Small intestine (tissue), 7 donors: ENCODE measurements around the gene NEIL1. TPM values are rescaled to one million over a fixed set of nuclear protein-coding genes. Genes with fewer than 3 reads are reported as not detected.
"Not testable (repeated sequence)": the region's sequence is repeated elsewhere in the genome, so short reads cannot be mapped to it uniquely, and the experiment has no call there.

Experiments
- DNase-seq, 2 donors: peaks; one replicate each; pipeline versions ENCODE4 v3.0.0 to v3.0.0-alpha.2; 2013
- FAIRE-seq: peaks from 2 replicates; lab custom pipeline; 2012; peaks lifted over from hg19 to GRCh38; lab: Jason Lieb, UNC
- H3K27ac ChIP-seq, 3 donors: one replicate each; pipeline ENCODE4 v1.5.1; 2013; ENCODE audit warnings: low read length in 2 of 3, mild to moderate bottlenecking in 2 of 3, control low read depth in 1 of 3, inconsistent platforms in 1 of 3, low read depth in 1 of 3, moderate library complexity in 1 of 3
- H3K27me3 ChIP-seq, 3 donors: one replicate each; pipeline ENCODE4 v1.6.1; 2013; ENCODE audit warnings: low read length in 3 of 3, inconsistent platforms in 1 of 3; ENCODE audit not compliant: control insufficient read depth in 3 of 3, insufficient read depth in 3 of 3
- H3K36me3 ChIP-seq, 3 donors: one replicate each; pipeline ENCODE4 v1.6.1; 2013; ENCODE audit warnings: low read length in 3 of 3, inconsistent platforms in 1 of 3, low read depth in 1 of 3, mild to moderate bottlenecking in 1 of 3, moderate library complexity in 1 of 3; ENCODE audit not compliant: control insufficient read depth in 3 of 3, insufficient read depth in 2 of 3
- H3K4me1 ChIP-seq, 3 donors: one replicate each; pipeline ENCODE4 v1.6.1; 2013; ENCODE audit warnings: low read length in 2 of 3, inconsistent platforms in 1 of 3, low read depth in 1 of 3, mild to moderate bottlenecking in 1 of 3, moderate library complexity in 1 of 3; ENCODE audit not compliant: control insufficient read depth in 3 of 3, insufficient read depth in 2 of 3
- H3K4me3 ChIP-seq, 3 donors: one replicate each; pipeline ENCODE4 v1.5.1; 2013; ENCODE audit warnings: low read length in 3 of 3, control low read depth in 1 of 3, inconsistent platforms in 1 of 3, low read depth in 1 of 3, mild to moderate bottlenecking in 1 of 3, moderate library complexity in 1 of 3
- H3K9me3 ChIP-seq, 2 donors: one replicate each; pipeline ENCODE4 v1.6.1; 2013; ENCODE audit warnings: low read depth in 1 of 2, low read length in 1 of 2; ENCODE audit not compliant: control insufficient read depth in 2 of 2, insufficient read depth in 1 of 2
- WGBS, 3 donors: extraction: QIAGEN DNeasy Blood & Tissue Kit; methylation state at CpG; one replicate each; pipeline ENCODE4 v1.1.7; 2013; 5-methylcytosine and 5-hydroxymethylcytosine counted together
- polyA plus RNA-seq, 4 donors: library from polyadenylated mRNA; stranded (reverse) in 3 of 4; unstranded in 1 of 4; fragments of 200-250 nt in 3 of 4; fragments of 120-200 nt in 1 of 4; gene quantifications; one replicate each; pipeline versions ENCODE4 v1.2.1 to v1.2.3, GENCODE V29; 2013
- donor health status: healthy with polysubstance abuse.
- donor health status: control.
- donor health status: control.
- donor health status: Bipolar disorder and iron deficiency.
- donor health status: healthy.

The NEIL1 gene
- polyA plus RNA-seq, 4 donors: 18.8 to 63.1 (median 41.7) TPM

DNA sequence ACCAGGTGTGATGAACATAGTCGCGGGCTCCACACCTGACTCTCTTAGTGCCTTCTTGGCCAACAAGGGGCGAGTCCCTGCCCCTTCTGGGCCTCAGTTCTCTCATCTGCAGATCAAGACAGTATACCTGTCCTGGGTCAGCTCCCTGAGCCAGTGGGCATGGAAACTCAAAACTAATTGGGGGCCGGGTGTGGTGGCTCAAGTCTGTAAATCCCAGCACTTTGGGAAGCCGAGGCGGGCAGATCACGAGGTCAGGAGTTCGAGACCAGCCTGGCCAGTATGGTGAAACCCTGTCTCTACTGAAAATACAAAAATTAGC, 2.5 kb downstream of the NEIL1 start:
- not testable (repeated sequence) for H3K27ac ChIP-seq, FAIRE-seq, H3K4me1 ChIP-seq, H3K9me3 ChIP-seq, DNase-seq, H3K27me3 ChIP-seq
- WGBS, 3 donors: 76 to 84% (median 79%) methylated on average over 8 of the region's 8 CpGs
- Histone ChIP-seq H3K36me3 (peaks cover 0 to 40% (median 0%) of the 10 kb centered on the region in 3 donors), H3K4me3 (peak overlapping the region in 1 of 3 donors; percentile 75)

DNA sequence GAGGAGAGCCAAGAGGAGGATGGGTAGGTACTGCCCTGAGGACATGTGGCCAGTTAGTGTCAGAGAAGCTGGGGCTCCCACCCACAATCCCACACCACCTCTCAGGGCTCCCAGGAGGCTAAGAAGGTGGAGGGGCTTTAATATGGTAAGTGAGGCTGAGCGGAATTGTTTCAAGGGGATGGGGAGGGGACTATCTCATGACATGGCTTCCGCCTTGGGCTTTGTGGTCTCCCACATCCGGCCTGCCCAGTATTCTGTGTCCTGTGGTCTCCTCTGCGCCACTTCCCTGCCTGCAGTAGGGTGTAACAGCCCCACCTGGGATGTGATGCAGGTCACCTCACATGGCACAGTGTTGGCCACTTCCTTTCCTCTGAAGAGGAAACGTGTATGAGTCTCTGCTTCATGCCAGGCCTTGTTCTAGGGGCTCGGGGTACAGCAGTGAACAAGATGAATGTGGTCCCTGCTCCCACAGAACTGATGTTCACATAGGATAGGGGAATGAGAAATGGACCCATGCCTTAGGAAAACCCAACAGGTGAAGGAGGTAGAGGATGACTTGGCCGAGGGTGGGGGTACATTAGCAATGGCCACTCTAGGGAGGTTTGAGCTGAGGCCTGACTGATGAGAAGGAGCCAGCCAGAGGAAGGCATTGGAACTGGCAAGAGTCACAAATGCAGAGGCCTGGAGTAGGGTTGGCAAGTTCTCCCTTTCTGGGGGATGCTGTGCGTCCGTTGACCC, 3.2 kb downstream of the NEIL1 start:
- H3K4me1 ChIP-seq: peaks cover 0 to 8% (median 5%) of the 10 kb centered on the region in 3 donors
- peaks cover 0 to 47% (median 0%) of the 10 kb centered on the region in 3 donors for H3K36me3 ChIP-seq
- no peaks in the 10 kb centered on the region for H3K9me3 ChIP-seq
- DNase-seq (peak; percentile 20 to 48), FAIRE-seq (no peak)
- H3K4me3 ChIP-seq: no peak overlapping the region
- peak overlapping the region in 1 of 3 donors; percentile 27 for H3K27ac ChIP-seq
- 69 to 88% (median 76%) methylated on average over 9 of the region's 9 CpGs for WGBS, 3 donors
- peaks cover 0 to 2% (median 0%) of the 10 kb centered on the region in 3 donors for H3K27me3 ChIP-seq

DNA sequence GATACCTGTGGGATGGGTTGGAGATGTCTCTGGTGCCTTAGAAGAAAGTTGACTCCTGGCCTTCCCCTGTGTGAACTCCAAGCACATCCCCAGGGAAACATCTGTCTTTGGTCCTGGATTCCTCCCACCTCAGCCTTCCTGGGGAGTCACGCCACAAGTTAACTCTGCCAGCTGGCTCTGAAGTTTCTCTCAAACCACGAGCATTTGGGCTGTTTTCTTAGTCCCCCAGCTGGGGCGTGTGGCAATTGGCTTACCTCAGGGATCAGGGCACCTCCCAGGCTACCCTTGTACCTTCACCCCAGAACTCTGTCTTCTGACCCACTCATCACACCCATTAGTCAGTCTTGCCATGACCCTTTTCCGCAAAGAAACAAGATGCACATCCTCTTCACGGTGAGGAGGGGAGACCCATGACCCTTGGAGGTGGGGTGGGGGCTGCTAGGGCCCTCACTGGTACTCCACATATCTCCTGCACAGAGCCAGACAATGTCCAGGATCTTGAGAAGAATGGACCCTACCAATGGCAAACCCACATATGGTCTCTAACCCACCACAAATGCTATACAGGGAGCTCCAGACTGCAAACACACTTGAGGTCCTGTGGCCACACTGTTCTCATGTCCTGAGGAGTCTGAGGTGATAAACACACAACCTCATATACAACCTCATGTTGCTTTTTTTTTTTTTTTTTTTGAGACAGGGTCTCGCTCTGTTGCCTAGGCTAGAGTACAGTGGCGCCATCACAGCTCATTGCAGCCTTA, 3.9 kb downstream of the NEIL1 start:
- FAIRE-seq: no peak
- WGBS, 3 donors: 73 to 79% (median 74%) methylated on average over 7 of the region's 7 CpGs
- H3K4me1 ChIP-seq: peaks cover 0 to 8% (median 5%) of the 10 kb centered on the region in 3 donors
- H3K27ac ChIP-seq: peak overlapping the region in 1 of 3 donors; percentile 27
- no peak overlapping the region for H3K4me3 ChIP-seq
- peaks cover 0 to 2% (median 0%) of the 10 kb centered on the region in 3 donors for H3K27me3 ChIP-seq
- peaks cover 0 to 55% (median 2%) of the 10 kb centered on the region in 3 donors for H3K36me3 ChIP-seq
- DNase-seq: peak in 1 of 2 donors; percentile 7
- H3K9me3 ChIP-seq: no peaks in the 10 kb centered on the region

DNA sequence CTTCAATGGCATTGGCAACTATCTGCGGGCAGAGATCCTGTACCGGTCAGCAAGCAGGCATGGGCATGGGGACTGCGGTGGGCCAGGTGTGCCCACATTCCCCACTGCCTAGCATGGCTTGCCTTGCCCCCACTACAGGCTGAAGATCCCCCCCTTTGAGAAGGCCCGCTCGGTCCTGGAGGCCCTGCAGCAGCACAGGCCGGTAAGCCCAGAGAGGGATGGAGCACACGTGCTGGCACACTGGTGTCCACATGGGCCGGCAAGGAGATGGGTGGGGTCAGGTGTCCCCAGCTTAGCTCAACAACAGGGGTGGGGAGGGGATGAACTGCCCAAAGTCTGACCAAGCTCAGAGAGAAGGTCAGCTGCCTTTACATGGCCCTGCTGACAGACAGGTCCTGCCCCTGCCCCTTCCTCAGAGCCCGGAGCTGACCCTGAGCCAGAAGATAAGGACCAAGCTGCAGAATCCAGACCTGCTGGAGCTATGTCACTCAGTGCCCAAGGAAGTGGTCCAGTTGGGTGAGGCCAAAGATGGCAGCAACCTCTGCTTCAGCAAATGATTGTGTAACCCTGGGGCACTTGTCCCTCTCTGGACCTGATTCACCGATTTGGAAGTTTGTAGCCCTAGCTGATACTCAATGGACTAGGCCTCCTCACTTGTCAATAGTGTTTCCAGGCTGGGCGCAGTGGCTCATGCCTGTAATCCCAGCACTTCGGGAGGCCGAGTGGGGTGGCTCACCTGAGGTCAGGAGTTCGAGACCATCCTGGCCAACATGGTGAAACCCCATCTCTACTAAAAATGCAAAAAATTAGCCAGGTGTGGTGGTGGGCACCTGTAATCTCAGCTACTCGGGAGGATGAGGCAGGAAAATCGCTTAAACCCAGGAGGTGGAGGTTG, 5.6 kb downstream of the NEIL1 start:
- H3K9me3 ChIP-seq: no peaks in the 10 kb centered on the region
- no peak overlapping the region for H3K4me3 ChIP-seq
- no peak overlapping the region for H3K27ac ChIP-seq
- FAIRE-seq (no peak), DNase-seq (no peak)
- 90 to 92% (median 91%) methylated on average over 15 to 16 of the region's 16 CpGs for WGBS, 3 donors
- H3K4me1 ChIP-seq: peaks cover 0 to 8% (median 5%) of the 10 kb centered on the region in 3 donors
- H3K36me3 ChIP-seq: peaks cover 2 to 71% (median 3%) of the 10 kb centered on the region in 3 donors
- peaks cover 0 to 2% (median 0%) of the 10 kb centered on the region in 3 donors for H3K27me3 ChIP-seq

DNA sequence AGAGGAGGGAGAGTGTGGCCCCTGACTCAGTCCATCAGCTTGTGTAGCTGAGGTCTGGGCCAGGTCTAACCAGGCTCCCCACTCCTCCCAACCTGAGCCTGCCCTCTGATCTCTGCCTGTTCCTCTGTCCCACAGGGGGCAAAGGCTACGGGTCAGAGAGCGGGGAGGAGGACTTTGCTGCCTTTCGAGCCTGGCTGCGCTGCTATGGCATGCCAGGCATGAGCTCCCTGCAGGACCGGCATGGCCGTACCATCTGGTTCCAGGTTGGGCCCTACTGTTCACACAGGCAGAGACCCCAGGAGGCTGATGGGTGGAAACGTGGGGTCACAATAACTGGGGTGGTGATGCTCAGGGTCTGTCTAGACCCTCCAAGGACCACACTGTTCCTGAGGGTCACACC, 6.8 kb downstream of the NEIL1 start:
- FAIRE-seq: no peak
- peak in 1 of 2 donors; percentile 26 for DNase-seq
- Histone ChIP-seq H3K9me3 (no peaks in the 10 kb centered on the region), H3K4me1 (peaks cover 0 to 8% (median under 1%) of the 10 kb centered on the region in 3 donors), H3K27me3 (no peaks in the 10 kb centered on the region), H3K27ac (no peak overlapping the region), H3K4me3 (no peak overlapping the region), H3K36me3 (peaks cover 2 to 80% (median 3%) of the 10 kb centered on the region in 3 donors)
- 51 to 82% (median 71%) methylated on average over 7 of the region's 7 CpGs for WGBS, 3 donors

DNA sequence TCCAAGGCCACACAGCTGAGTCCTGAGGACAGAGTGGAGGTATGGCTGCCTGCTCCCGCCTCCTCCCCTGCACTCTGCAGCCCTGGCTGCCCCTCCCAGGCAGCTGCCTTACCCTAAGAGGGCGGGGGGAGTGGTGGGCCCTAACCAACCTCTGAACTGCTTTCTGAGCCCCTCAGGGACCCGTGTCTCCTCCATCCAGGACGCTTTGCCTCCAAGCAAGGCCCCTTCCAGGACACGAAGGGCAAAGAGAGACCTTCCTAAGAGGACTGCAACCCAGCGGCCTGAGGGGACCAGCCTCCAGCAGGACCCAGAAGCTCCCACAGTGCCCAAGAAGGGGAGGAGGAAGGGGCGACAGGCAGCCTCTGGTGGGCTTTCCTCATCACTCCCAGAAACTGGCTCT, 7.6 kb downstream of the NEIL1 start:
- WGBS, 3 donors: 76 to 87% (median 85%) methylated on average over 7 of the region's 7 CpGs
- DNase-seq: no peak
- Histone ChIP-seq H3K9me3 (no peaks in the 10 kb centered on the region), H3K4me1 (peaks cover 0 to under 1% (median 0%) of the 10 kb centered on the region in 3 donors), H3K4me3 (no peak overlapping the region), H3K27me3 (no peaks in the 10 kb centered on the region), H3K27ac (no peak overlapping the region), H3K36me3 (peaks cover 2 to 86% (median 3%) of the 10 kb centered on the region in 3 donors)
- FAIRE-seq: no peak

DNA sequence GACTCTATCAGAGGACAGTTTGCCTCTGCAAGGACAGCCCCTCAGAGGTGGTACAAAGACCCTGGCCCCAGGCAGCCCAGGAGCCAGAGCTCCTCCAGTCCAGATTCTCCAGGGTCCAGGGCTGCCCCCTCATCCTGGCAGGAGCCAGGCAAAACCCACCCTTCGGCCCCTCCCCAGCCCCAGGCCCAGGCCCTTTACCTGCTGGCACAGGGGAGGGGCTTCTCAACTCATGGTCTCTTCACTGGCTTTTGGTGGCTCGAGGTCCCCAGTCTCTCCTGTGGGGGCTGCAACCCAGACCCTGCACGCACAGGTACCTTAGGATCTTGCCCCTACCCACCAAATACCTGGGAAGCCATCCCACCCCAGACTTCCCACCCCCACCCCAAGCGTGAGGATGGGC, 8.5 kb downstream of the NEIL1 start:
- WGBS, 3 donors: 86 to 98% (median 94%) methylated on average over 4 of the region's 4 CpGs
- Histone ChIP-seq H3K4me1 (no peaks in the 10 kb centered on the region), H3K36me3 (peaks cover 2 to 86% (median 3%) of the 10 kb centered on the region in 3 donors), H3K4me3 (no peak overlapping the region), H3K27ac (no peak overlapping the region), H3K9me3 (no peaks in the 10 kb centered on the region), H3K27me3 (no peaks in the 10 kb centered on the region)
- DNase-seq (no peak), FAIRE-seq (no peak)

DNA sequence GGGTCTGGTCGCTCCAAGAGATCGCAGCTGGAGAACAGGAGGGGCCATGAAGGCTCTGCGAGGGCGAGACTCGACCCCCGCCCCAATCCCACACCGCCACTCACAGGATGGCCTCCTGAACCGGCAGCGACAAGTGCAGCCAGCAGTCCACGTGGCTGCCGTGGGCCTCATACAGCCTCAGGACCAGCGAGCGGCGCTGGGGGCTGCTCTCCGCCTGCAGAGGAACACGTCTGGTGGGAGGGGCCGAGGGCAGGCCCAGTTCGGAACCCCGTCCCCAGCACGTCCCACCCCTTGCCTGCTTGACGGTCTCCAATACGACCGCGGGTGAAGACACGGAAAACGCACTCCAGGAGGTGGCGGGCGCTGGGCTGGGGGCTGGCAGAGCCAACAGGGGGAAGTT, 9.2 kb downstream of the NEIL1 start:
- no peaks in the 10 kb centered on the region for H3K9me3 ChIP-seq
- no peaks in the 10 kb centered on the region for H3K27me3 ChIP-seq
- no peak overlapping the region for H3K4me3 ChIP-seq
- peaks cover 2 to 90% (median 3%) of the 10 kb centered on the region in 3 donors for H3K36me3 ChIP-seq
- no peaks in the 10 kb centered on the region for H3K4me1 ChIP-seq
- no peak for DNase-seq
- H3K27ac ChIP-seq: no peak overlapping the region
- FAIRE-seq: no peak
- 89 to 90% (median 90%) methylated on average over 28 of the region's 28 CpGs for WGBS, 3 donors
